Rectal smooth muscle tissue (tissue), 1 donor: ENCODE data around the gene RIN3.

Experiments
- H3K27ac ChIP-seq: one replicate; pipeline ENCODE4 v1.7.0; 2013; ENCODE audit warnings: low read depth, low read length, inconsistent platforms
- H3K27me3 ChIP-seq: one replicate; pipeline ENCODE4 v1.7.0; 2013; ENCODE audit warnings: low read length; ENCODE audit not compliant: control insufficient read depth, insufficient read depth
- H3K36me3 ChIP-seq: one replicate; pipeline ENCODE4 v1.7.0; 2013; ENCODE audit warnings: low read length; ENCODE audit not compliant: control insufficient read depth, insufficient read depth
- H3K4me1 ChIP-seq: one replicate; pipeline ENCODE4 v1.7.0; 2013; ENCODE audit warnings: low read length; ENCODE audit not compliant: control insufficient read depth, insufficient read depth
- H3K4me3 ChIP-seq: one replicate; pipeline ENCODE4 v1.7.0; 2013; ENCODE audit warnings: low read length
- H3K9ac ChIP-seq: one replicate; pipeline ENCODE4 v1.7.0; 2013; ENCODE audit warnings: low read length

Gene RIN3

GRCh38 chr14:92584816-92585215 lies 71.2 kb downstream of the RIN3 start:
- Histone ChIP-seq H3K4me1 (peaks cover 24% of the 10 kb centered on the region), H3K27ac (no peak overlapping the region), H3K4me3 (no peak overlapping the region), H3K9ac (no peak overlapping the region), H3K27me3 (no peaks in the 10 kb centered on the region), H3K36me3 (no peaks in the 10 kb centered on the region)

GRCh38 chr14:92585981-92586937 lies 72.7 kb downstream of the RIN3 start:
- no peaks in the 10 kb centered on the region for H3K27me3 ChIP-seq
- H3K4me1 ChIP-seq: peaks cover 28% of the 10 kb centered on the region
- no peak overlapping the region for H3K9ac ChIP-seq
- H3K27ac ChIP-seq: peak overlapping the region; percentile 88
- no peaks in the 10 kb centered on the region for H3K36me3 ChIP-seq
- peak overlapping the region; percentile 24 for H3K4me3 ChIP-seq

GRCh38 chr14:92586963-92587699 lies 73.5 kb downstream of the RIN3 start:
- Histone ChIP-seq H3K4me1 (peaks cover 28% of the 10 kb centered on the region), H3K27ac (peak overlapping the region; percentile 88), H3K9ac (no peak overlapping the region), H3K36me3 (no peaks in the 10 kb centered on the region), H3K27me3 (no peaks in the 10 kb centered on the region), H3K4me3 (no peak overlapping the region)

DNA sequence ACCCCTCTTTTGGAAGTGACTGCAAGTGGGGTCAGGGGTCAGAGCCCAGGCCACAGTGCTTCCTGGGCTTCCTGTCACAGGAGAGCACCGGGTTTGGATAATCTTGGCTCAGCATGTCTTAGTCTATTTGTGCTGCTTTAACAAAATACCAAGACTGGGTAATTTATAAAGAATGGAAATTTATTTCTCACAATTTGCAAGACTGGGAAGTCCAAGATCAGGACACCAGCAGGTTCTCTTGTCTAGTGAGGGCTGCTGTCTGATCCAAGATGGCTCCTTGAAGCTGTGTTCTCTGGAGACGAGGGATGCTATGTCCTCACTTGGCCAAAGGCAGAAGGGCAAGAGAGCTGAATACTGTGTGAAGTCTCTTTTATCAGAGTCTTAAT lies 74.1 kb downstream of the RIN3 start:
- Histone ChIP-seq H3K4me1 (peaks cover 28% of the 10 kb centered on the region), H3K27me3 (no peaks in the 10 kb centered on the region), H3K36me3 (no peaks in the 10 kb centered on the region), H3K4me3 (no peak overlapping the region), H3K9ac (no peak overlapping the region), H3K27ac (peak overlapping the region; percentile 88)

DNA sequence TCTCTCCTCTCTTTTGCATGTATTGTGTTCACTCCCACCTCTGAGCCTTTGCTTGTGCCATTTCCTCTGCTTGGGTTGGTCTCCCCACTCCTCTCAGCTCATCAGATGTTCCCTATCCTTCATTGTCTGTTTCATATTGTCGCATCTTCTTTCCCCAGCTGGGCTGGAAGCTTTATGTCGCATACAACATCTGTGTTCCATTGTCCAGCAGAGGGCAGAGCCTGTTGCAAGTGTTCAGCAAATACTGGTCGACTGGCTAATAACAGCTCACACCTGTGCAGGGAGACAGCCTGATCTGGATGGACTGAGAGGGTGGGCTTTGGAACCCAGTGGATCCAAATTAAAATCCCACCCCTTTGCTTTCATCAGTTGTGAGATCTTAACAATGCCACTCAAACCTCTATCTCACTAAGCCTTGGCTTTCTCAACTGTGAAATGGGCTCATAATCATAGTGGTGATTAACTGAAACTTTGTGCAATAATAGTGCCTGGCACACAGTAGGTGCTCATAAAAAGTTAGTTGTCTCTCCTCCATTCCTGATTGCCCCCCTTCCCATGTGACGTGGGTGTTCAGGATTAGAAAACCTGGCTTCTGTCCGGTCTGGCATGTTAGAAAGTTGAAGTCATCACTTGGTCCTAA lies 75.8 kb downstream of the RIN3 start:
- H3K9ac ChIP-seq: no peak overlapping the region
- H3K4me3 ChIP-seq: no peak overlapping the region
- peak overlapping the region; percentile 2 for H3K27ac ChIP-seq
- H3K4me1 ChIP-seq: peaks cover 28% of the 10 kb centered on the region
- H3K36me3 ChIP-seq: no peaks in the 10 kb centered on the region
- no peaks in the 10 kb centered on the region for H3K27me3 ChIP-seq

GRCh38 chr14:92590176-92590575 lies 76.6 kb downstream of the RIN3 start:
- H3K9ac ChIP-seq: no peak overlapping the region
- H3K4me3 ChIP-seq: no peak overlapping the region
- no peaks in the 10 kb centered on the region for H3K27me3 ChIP-seq
- H3K4me1 ChIP-seq: peaks cover 28% of the 10 kb centered on the region
- no peaks in the 10 kb centered on the region for H3K36me3 ChIP-seq
- no peak overlapping the region for H3K27ac ChIP-seq

- H3K27ac ChIP-seq: no peak overlapping the region
- H3K36me3 ChIP-seq: no peaks in the 10 kb centered on the region
- H3K27me3 ChIP-seq: no peaks in the 10 kb centered on the region
- no peak overlapping the region for H3K9ac ChIP-seq
- H3K4me3 ChIP-seq: no peak overlapping the region
- H3K4me1 ChIP-seq: peaks cover 21% of the 10 kb centered on the region
Measured at GRCh38 chr14:92590941-92591340, 77.4 kb downstream of the RIN3 start.

DNA sequence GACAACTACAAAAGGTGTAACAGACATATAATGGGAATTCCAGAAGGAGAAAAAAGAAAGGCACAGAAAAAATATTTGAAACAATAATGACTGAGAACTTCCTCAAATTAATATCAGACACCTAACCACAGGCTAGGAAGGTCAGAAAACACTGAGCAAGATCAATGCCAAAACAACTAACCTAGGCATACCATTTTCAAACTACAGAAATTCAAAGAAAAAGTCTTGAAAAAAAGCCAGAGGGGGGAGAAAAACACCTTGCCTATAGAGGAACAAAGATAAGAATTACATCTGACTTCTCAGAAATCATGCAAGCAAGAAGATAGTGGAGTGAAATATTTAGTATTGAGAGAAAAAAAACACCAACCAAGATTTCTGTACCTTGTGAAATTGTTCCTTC lies 77.8 kb downstream of the RIN3 start:
- Histone ChIP-seq H3K9ac (no peak overlapping the region), H3K27me3 (no peaks in the 10 kb centered on the region), H3K27ac (no peak overlapping the region), H3K4me1 (peaks cover 18% of the 10 kb centered on the region), H3K36me3 (no peaks in the 10 kb centered on the region), H3K4me3 (no peak overlapping the region)

GRCh38 chr14:92595267-92595666 lies 81.7 kb downstream of the RIN3 start:
- H3K9ac ChIP-seq: no peak overlapping the region

DNA sequence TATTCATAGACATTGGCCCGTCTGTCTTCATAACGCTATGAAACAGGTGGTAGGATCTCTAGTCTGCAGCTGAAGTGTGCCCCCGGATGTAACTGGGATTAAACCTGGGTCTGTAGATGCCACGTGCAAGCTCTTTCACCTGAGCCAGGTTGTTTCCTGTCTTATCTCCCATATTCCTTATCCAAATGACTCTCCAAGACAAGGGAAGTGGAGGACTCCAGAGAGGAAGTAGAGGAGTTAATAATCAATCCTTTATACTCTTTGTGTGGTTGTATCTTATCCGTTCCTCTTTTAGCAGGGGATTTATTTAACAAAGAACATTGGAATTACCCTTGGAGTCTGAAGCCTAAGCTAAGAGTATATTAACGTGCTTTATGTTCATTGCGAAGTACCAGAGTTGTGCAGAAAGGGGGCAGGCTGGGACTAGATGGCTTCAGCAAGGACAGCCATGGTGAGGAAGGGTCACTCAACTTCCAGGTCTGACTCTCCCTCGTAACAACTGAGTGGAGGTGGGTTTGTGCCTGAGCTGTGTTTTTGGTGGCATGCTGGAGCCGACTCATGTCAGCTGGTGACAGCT lies 82.8 kb downstream of the RIN3 start:
- no peak overlapping the region for H3K4me3 ChIP-seq
- H3K27me3 ChIP-seq: no peaks in the 10 kb centered on the region
- no peak overlapping the region for H3K27ac ChIP-seq
- H3K36me3 ChIP-seq: no peaks in the 10 kb centered on the region
- H3K4me1 ChIP-seq: peaks cover 12% of the 10 kb centered on the region
- H3K9ac ChIP-seq: no peak overlapping the region

More at GRCh38 chr14:92595267-92595666, 81.7 kb downstream of the RIN3 start:
- Histone ChIP-seq H3K4me3 (no peak overlapping the region), H3K4me1 (peaks cover 2% of the 10 kb centered on the region), H3K27me3 (no peaks in the 10 kb centered on the region), H3K27ac (no peak overlapping the region), H3K36me3 (no peaks in the 10 kb centered on the region)

DNA sequence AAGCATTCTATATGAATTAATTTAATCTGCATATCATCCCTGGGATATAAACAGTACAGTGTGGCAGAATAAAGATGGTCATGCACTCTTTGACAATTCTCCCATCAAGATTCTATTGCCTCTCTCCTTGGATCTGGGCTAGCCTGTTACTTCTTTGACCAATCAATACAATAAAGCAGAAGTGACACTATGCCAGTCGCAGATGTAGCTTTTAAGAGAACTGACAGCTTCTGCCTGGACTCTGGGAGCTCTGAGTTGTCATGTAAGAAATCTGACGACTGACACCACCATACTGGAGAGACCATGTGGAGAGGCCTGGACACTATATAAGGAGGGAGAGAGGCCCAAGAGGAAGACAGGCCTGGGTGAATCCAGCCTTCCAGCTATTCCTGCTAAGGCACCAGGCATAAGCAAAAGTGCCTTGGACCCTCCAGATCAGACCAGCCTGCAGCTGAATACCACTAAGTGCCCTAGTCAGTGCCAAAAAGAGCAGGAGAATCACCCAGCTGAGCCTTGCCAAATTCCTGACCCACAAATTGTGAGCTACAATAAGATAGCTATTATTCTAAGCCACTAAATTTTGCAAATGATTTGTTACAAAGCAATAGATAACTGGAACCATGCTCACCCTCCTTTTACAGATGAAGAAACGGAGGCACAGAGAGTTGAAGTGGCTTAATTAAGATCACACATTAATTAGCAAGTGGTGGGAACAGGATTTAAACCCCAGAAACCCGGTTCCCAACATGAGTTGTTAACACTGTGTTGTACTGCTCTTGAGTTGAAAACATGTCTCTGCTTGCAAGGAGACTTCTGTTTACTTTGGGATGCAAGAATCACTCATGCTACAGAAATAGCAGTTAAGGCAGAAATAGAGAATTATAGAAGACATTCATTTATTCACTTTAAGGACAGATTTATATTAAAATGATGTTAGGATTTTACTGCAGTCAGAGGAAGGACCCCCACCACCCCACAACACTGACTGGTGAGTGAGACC lies 84.6 kb downstream of the RIN3 start:
- no peak overlapping the region for H3K4me3 ChIP-seq
- no peaks in the 10 kb centered on the region for H3K36me3 ChIP-seq
- no peak overlapping the region for H3K27ac ChIP-seq
- H3K27me3 ChIP-seq: no peaks in the 10 kb centered on the region
- peaks cover 29% of the 10 kb centered on the region for H3K4me1 ChIP-seq
- H3K9ac ChIP-seq: no peak overlapping the region
